ENCODE measurements around the gene POU6F2.

The POU6F2 gene

GRCh38 chr7:39221901-39222300 is 244.2 kb downstream of the POU6F2 start:
- TF ChIP-seq EP300 (IDR thresholded peaks at IDR 0.05; ENCODE audit: borderline replicate concordance) (no peak), CEBPB (IDR thresholded peaks at IDR 0.05) (no peak), MAX (IDR thresholded peaks at IDR 0.05) (no peak), YY1 (IDR thresholded peaks at IDR 0.05; ENCODE audit: low read depth) (no peak), FOXM1 (IDR thresholded peaks at IDR 0.05; ENCODE audit: borderline replicate concordance, low read depth) (no peak), USF1 (IDR thresholded peaks at IDR 0.05) (no peak), ZBTB7A (IDR thresholded peaks at IDR 0.05; ENCODE audit: low read depth) (no peak), NFIC (IDR thresholded peaks at IDR 0.05) (no peak), TCF12 (IDR thresholded peaks at IDR 0.05; ENCODE audit: low read depth) (no peak), TAF1 (IDR thresholded peaks at IDR 0.05; ENCODE audit: low read depth) (no peak), EGR1 (IDR thresholded peaks at IDR 0.05) (no peak), REST (IDR thresholded peaks at IDR 0.05; ENCODE audit: low read depth) (no peak), TEAD4 (IDR thresholded peaks at IDR 0.05) (no peak), CREB1 (IDR thresholded peaks at IDR 0.05; ENCODE audit: low read depth) (no peak), RAD21 (IDR thresholded peaks at IDR 0.05; ENCODE audit: low read depth) (no peak)

- no peak for TF ChIP-seq TCF12 (IDR thresholded peaks at IDR 0.05; ENCODE audit: low read depth)
- no peak for TF ChIP-seq RAD21 (IDR thresholded peaks at IDR 0.05; ENCODE audit: low read depth)
- TF ChIP-seq EGR1 (IDR thresholded peaks at IDR 0.05) = no peak
- no peak for TF ChIP-seq CEBPB (IDR thresholded peaks at IDR 0.05)
- no peak for TF ChIP-seq TAF1 (IDR thresholded peaks at IDR 0.05; ENCODE audit: low read depth)
- TF ChIP-seq YY1 (IDR thresholded peaks at IDR 0.05; ENCODE audit: low read depth) = no peak
- TF ChIP-seq CREB1 (IDR thresholded peaks at IDR 0.05; ENCODE audit: low read depth) = no peak
- TF ChIP-seq EP300 (IDR thresholded peaks at IDR 0.05; ENCODE audit: borderline replicate concordance) = no peak
- TF ChIP-seq MAX (IDR thresholded peaks at IDR 0.05) = no peak
- no peak for TF ChIP-seq REST (IDR thresholded peaks at IDR 0.05; ENCODE audit: low read depth)
These were observed 251.2 kb downstream of the POU6F2 start for GRCh38 chr7:39228946-39229345.

GRCh38 chr7:39233851-39234529 is 256.3 kb downstream of the POU6F2 start:
- TF ChIP-seq CEBPB (IDR thresholded peaks at IDR 0.05) = no peak
- TF ChIP-seq ZBTB7A (IDR thresholded peaks at IDR 0.05; ENCODE audit: low read depth) = no peak
- no peak for TF ChIP-seq RAD21 (IDR thresholded peaks at IDR 0.05; ENCODE audit: low read depth)
- TF ChIP-seq NFIC (IDR thresholded peaks at IDR 0.05) = no peak
- TF ChIP-seq TCF12 (IDR thresholded peaks at IDR 0.05; ENCODE audit: low read depth) = no peak
- no peak for TF ChIP-seq TAF1 (IDR thresholded peaks at IDR 0.05; ENCODE audit: low read depth)
- TF ChIP-seq USF1 (IDR thresholded peaks at IDR 0.05) = no peak

GRCh38 chr7:39238234-39238869 is 260.6 kb downstream of the POU6F2 start:
- TF ChIP-seq TCF12 (IDR thresholded peaks at IDR 0.05; ENCODE audit: low read depth) (no peak), NFIC (IDR thresholded peaks at IDR 0.05) (no peak), ZBTB7A (IDR thresholded peaks at IDR 0.05; ENCODE audit: low read depth) (no peak), MAX (IDR thresholded peaks at IDR 0.05) (no peak), CREB1 (IDR thresholded peaks at IDR 0.05; ENCODE audit: low read depth) (no peak), CEBPB (IDR thresholded peaks at IDR 0.05) (no peak), RAD21 (IDR thresholded peaks at IDR 0.05; ENCODE audit: low read depth) (no peak), YY1 (IDR thresholded peaks at IDR 0.05; ENCODE audit: low read depth) (no peak), EGR1 (IDR thresholded peaks at IDR 0.05) (no peak), REST (IDR thresholded peaks at IDR 0.05; ENCODE audit: low read depth) (no peak), TAF1 (IDR thresholded peaks at IDR 0.05; ENCODE audit: low read depth) (no peak), EP300 (IDR thresholded peaks at IDR 0.05; ENCODE audit: borderline replicate concordance) (no peak)
